Fibroblast of skin of scalp (primary cell): ENCODE data around the gene C3orf22.

Source experiments
- DNase-seq: peaks from one replicate; pipeline ENCODE4 v3.0.0-alpha.2; 2013

C3orf22 gene

GRCh38 chr3:126527006-126527405 is 31.7 kb downstream of the C3orf22 start:
- DNase-seq = no peak

GRCh38 chr3:126526668-126527005 is 32.1 kb downstream of the C3orf22 start:
- no peak for DNase-seq

- DNase-seq = no peak
Observed at GRCh38 chr3:126525853-126526667, 32.7 kb downstream of the C3orf22 start.

- DNase-seq = no peak
Observed at GRCh38 chr3:126525091-126525852, 33.5 kb downstream of the C3orf22 start.

- no peak for DNase-seq
Observed at GRCh38 chr3:126524429-126524988, 34.2 kb downstream of the C3orf22 start.

- DNase-seq = peak; percentile 36
Observed at GRCh38 chr3:126523745-126524428, 34.8 kb downstream of the C3orf22 start, which contains the start of gene CHST13. TSS of gene CHST13 (plus strand) at chr3:126524155. CDS start at chr3:126524333, 178 bp downstream.

GRCh38 chr3:126522363-126522788 is 36.4 kb downstream of the C3orf22 start:
- peak; percentile 58 for DNase-seq

- DNase-seq = no peak
Observed at GRCh38 chr3:126521122-126521891, 37.4 kb downstream of the C3orf22 start.

GRCh38 chr3:126519506-126520455 is 39.0 kb downstream of the C3orf22 start:
- no peak for DNase-seq

- DNase-seq = no peak
Observed at GRCh38 chr3:126518779-126519177, 40.0 kb downstream of the C3orf22 start.

- no peak for DNase-seq
Observed at GRCh38 chr3:126517986-126518778, 40.5 kb downstream of the C3orf22 start.

- no peak for DNase-seq
Observed at GRCh38 chr3:126517291-126517951, 41.3 kb downstream of the C3orf22 start, which contains the start of gene UROC1. TSS of gene UROC1 (minus strand) at chr3:126517773. CDS start at chr3:126517719, 54 bp downstream.

- no peak for DNase-seq
Observed at GRCh38 chr3:126516936-126517290, 41.8 kb downstream of the C3orf22 start.

GRCh38 chr3:126516152-126516935 is 42.4 kb downstream of the C3orf22 start:
- no peak for DNase-seq

- DNase-seq = no peak
Observed at GRCh38 chr3:126515066-126515706, 43.5 kb downstream of the C3orf22 start.

- no peak for DNase-seq
Observed at GRCh38 chr3:126514161-126514560, 44.6 kb downstream of the C3orf22 start.

- DNase-seq = no peak
Observed at GRCh38 chr3:126512916-126513650, 45.6 kb downstream of the C3orf22 start.
